ENCODE results near the gene VWF. TPM values are rescaled to one million over a fixed set of nuclear protein-coding genes. Genes with fewer than 3 reads are reported as not detected.

Gene VWF
- total RNA-seq, 1 experiment from 2014 or later = 0.48 TPM

GRCh38 chr12:5954661-5955060, 169.8 kb downstream of the VWF start:
- Histone ChIP-seq H3K27me3 (ENCODE audit: insufficient read depth, low read depth) (peaks cover 81% of the 10 kb centered on the region), H3F3A (ENCODE audit: insufficient read depth, low read depth) (no peaks in the 10 kb centered on the region), H4K20me1 (ENCODE audit: insufficient read depth) (no peaks in the 10 kb centered on the region), H3K36me3 (ENCODE audit: low read depth) (no peaks in the 10 kb centered on the region), H3K4me1 (replicated peaks; ENCODE audit: insufficient read depth) (no peaks in the 10 kb centered on the region), H2AFZ (no peak overlapping the region), H3K27ac (no peak overlapping the region), H3K4me2 (no peak overlapping the region), H3K9me2 (ENCODE audit: insufficient read depth) (no peaks in the 10 kb centered on the region), H3K9me3 (ENCODE audit: insufficient read depth, low read depth) (no peaks in the 10 kb centered on the region), H3K79me2 (ENCODE audit: low read depth) (no peaks in the 10 kb centered on the region), H3K4me3 (no peak overlapping the region)
- intact Hi-C loops (cut with micrococcal nuclease; ENCODE audit: unreplicated experiment) = no loop called here
- no peak for TF ChIP-seq EZH2 (IDR thresholded peaks at IDR 0.05; ENCODE audit: low read depth)
- TF ChIP-seq, protein P1, sequence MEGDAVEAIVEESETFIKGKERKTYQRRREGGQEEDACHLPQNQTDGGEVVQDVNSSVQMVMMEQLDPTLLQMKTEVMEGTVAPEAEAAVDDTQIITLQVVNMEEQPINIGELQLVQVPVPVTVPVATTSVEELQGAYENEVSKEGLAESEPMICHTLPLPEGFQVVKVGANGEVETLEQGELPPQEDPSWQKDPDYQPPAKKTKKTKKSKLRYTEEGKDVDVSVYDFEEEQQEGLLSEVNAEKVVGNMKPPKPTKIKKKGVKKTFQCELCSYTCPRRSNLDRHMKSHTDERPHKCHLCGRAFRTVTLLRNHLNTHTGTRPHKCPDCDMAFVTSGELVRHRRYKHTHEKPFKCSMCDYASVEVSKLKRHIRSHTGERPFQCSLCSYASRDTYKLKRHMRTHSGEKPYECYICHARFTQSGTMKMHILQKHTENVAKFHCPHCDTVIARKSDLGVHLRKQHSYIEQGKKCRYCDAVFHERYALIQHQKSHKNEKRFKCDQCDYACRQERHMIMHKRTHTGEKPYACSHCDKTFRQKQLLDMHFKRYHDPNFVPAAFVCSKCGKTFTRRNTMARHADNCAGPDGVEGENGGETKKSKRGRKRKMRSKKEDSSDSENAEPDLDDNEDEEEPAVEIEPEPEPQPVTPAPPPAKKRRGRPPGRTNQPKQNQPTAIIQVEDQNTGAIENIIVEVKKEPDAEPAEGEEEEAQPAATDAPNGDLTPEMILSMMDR (conservative IDR thresholded peaks at IDR 0.05) = no peak
- ChIA-PET CTCF (no interaction called here), POLR2A (ENCODE audit: unreplicated experiment) (no interaction called here)
- BruUV-seq (replicated peaks) = no TSS peak
- DNase-seq = peak in 1 of 2 experiments; percentile 23

GRCh38 chr12:5953835-5954586, 170.5 kb downstream of the VWF start:
- no peaks in the 10 kb centered on the region for H3K9me2 ChIP-seq (ENCODE audit: insufficient read depth)
- no peaks in the 10 kb centered on the region for H4K20me1 ChIP-seq (ENCODE audit: insufficient read depth)
- TF ChIP-seq, protein P1 (conservative IDR thresholded peaks at IDR 0.05) = no peak
- TF ChIP-seq EZH2 (IDR thresholded peaks at IDR 0.05; ENCODE audit: low read depth) = no peak
- H3K27ac ChIP-seq = no peak overlapping the region
- H3K36me3 ChIP-seq (ENCODE audit: low read depth) = no peaks in the 10 kb centered on the region
- no peak overlapping the region for H3K4me2 ChIP-seq
- no peaks in the 10 kb centered on the region for H3K79me2 ChIP-seq (ENCODE audit: low read depth)
- ChIA-PET CTCF (no interaction called here), POLR2A (ENCODE audit: unreplicated experiment) (no interaction called here)
- H2AFZ ChIP-seq = no peak overlapping the region
- no peaks in the 10 kb centered on the region for H3K9me3 ChIP-seq (ENCODE audit: insufficient read depth, low read depth)
- peak in 1 of 2 experiments; percentile 5 for DNase-seq
- no peaks in the 10 kb centered on the region for H3F3A ChIP-seq (ENCODE audit: insufficient read depth, low read depth)
- no TSS peak for BruUV-seq (replicated peaks)
- no peak overlapping the region for H3K4me3 ChIP-seq
- intact Hi-C loops (cut with micrococcal nuclease; ENCODE audit: unreplicated experiment) = no loop called here
- peaks cover 83% of the 10 kb centered on the region for H3K27me3 ChIP-seq (ENCODE audit: insufficient read depth, low read depth)
- H3K4me1 ChIP-seq (replicated peaks; ENCODE audit: insufficient read depth) = no peaks in the 10 kb centered on the region

DNA sequence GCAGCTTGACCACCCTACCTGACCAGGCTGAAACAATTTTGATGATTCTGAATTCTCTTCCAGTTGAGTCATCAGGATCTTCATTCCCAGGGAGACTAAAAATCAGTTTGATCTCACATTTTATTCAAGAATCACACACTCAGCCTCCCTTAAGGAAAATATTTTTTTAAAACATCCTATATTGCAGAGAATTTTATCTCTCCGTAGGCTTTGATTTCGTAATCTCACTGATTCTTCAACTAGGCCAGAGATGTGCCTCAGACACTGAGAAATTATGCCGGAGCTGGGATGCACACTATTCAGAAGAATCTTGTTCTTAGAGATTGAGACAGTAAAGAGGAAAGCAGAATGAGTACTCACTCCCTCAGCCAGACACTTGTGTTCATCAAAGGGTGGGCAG, 172.4 kb downstream of the VWF start:
- Histone ChIP-seq H3K4me2 (no peak overlapping the region), H3K9me2 (ENCODE audit: insufficient read depth) (no peaks in the 10 kb centered on the region), H3K4me3 (no peak overlapping the region), H3K27me3 (ENCODE audit: insufficient read depth, low read depth) (peaks cover 83% of the 10 kb centered on the region), H2AFZ (no peak overlapping the region), H3K9me3 (ENCODE audit: insufficient read depth, low read depth) (no peaks in the 10 kb centered on the region), H3F3A (ENCODE audit: insufficient read depth, low read depth) (no peaks in the 10 kb centered on the region), H3K79me2 (ENCODE audit: low read depth) (no peaks in the 10 kb centered on the region), H4K20me1 (ENCODE audit: insufficient read depth) (no peaks in the 10 kb centered on the region), H3K27ac (no peak overlapping the region), H3K4me1 (replicated peaks; ENCODE audit: insufficient read depth) (no peaks in the 10 kb centered on the region), H3K36me3 (ENCODE audit: low read depth) (no peaks in the 10 kb centered on the region)
- intact Hi-C loops (cut with micrococcal nuclease; ENCODE audit: unreplicated experiment) = no loop called here
- no peak for TF ChIP-seq EZH2 (IDR thresholded peaks at IDR 0.05; ENCODE audit: low read depth)
- TF ChIP-seq, protein P1 (conservative IDR thresholded peaks at IDR 0.05) = no peak
- peak in 1 of 2 experiments; percentile 20 for DNase-seq
- ChIA-PET CTCF (no interaction called here), POLR2A (ENCODE audit: unreplicated experiment) (no interaction called here)
- no TSS peak for BruUV-seq (replicated peaks)

Measured in PC-9 (cell line).